Stimulated activated CD4-positive, alpha-beta T cell treated with anti-CD3 and anti-CD28 coated beads, Interleukin-1b, Interleukin-23, amount 100 ng/mL, for 1 hour (primary cell): ENCODE results near the gene RPP38.

Experiments
- DNase-seq, 2 donors: peaks; one replicate each; pipeline ENCODE4 v3.0.0-alpha.2; 2020; ENCODE audit warnings: low read depth in 2 of 2

RPP38 gene

GRCh38 chr10:15112657-15113056 is 15.5 kb downstream of the RPP38 start:
- no peak for DNase-seq

- DNase-seq: no peak
These were observed 16.6 kb downstream of the RPP38 start for GRCh38 chr10:15113766-15114165.

- DNase-seq: no peak
These were observed 19.1 kb downstream of the RPP38 start for GRCh38 chr10:15116225-15116624.

- DNase-seq: no peak
These were observed 21.5 kb downstream of the RPP38 start for GRCh38 chr10:15118615-15119014.

GRCh38 chr10:15120523-15120922 is 23.4 kb downstream of the RPP38 start:
- DNase-seq: no peak

- no peak for DNase-seq
These were observed 24.6 kb downstream of the RPP38 start for GRCh38 chr10:15121707-15122106.

GRCh38 chr10:15122477-15123030 is 25.4 kb downstream of the RPP38 start:
- no peak for DNase-seq

GRCh38 chr10:15123749-15124184 is 26.6 kb downstream of the RPP38 start:
- no peak for DNase-seq

GRCh38 chr10:15124190-15124589 is 27.0 kb downstream of the RPP38 start:
- no peak for DNase-seq

GRCh38 chr10:15124908-15125307 is 27.8 kb downstream of the RPP38 start:
- DNase-seq: no peak

- no peak for DNase-seq
These were observed 34.2 kb downstream of the RPP38 start for GRCh38 chr10:15131330-15131729.

- DNase-seq: no peak
These were observed 39.2 kb downstream of the RPP38 start for GRCh38 chr10:15136129-15137035.

GRCh38 chr10:15137036-15137359 is 39.8 kb downstream of the RPP38 start:
- DNase-seq: no peak

GRCh38 chr10:15137636-15138035 is 40.5 kb downstream of the RPP38 start:
- DNase-seq: no peak

- no peak for DNase-seq
These were observed 43.5 kb downstream of the RPP38 start for GRCh38 chr10:15140698-15141097.

GRCh38 chr10:15141136-15142054 is 44.2 kb downstream of the RPP38 start:
- no peak for DNase-seq

- DNase-seq: no peak
These were observed 47.6 kb downstream of the RPP38 start for GRCh38 chr10:15144788-15145187.

GRCh38 chr10:15146366-15146765 is 49.2 kb downstream of the RPP38 start:
- DNase-seq: no peak

GRCh38 chr10:15147594-15148392 is 50.6 kb downstream of the RPP38 start:
- DNase-seq: no peak

GRCh38 chr10:15149042-15149771 is 52.1 kb downstream of the RPP38 start:
- DNase-seq: no peak

GRCh38 chr10:15150563-15150962 is 53.4 kb downstream of the RPP38 start:
- DNase-seq: no peak
